Caco-2 (cell line): ENCODE measurements around the gene SEMA4D. TPM values are rescaled to one million over a fixed set of nuclear protein-coding genes. Genes with fewer than 3 reads are reported as not detected.
"Not testable (repeated sequence)": the region's sequence is repeated elsewhere in the genome, so short reads cannot be mapped to it uniquely, and the experiment has no call there.

Source experiments
- BruUV-seq: library from RNA; stranded (reverse); fragments of 400-500 nt; replicated peaks from 2 replicates; lab custom pipeline; 2021; lab: Mats Ljungman, UMichigan
- CTCF ChIA-PET: fragments of 300-600 bp; sonication (Branson Sonifier 250); formaldehyde crosslinking; loops from one replicate; lab custom pipeline; 2022; ENCODE audit warnings: antibody characterized with exemption; lab: Charles Lee
- POLR2A ChIA-PET: fragments of 300-600 bp; sonication (Branson Sonifier 250); formaldehyde crosslinking; loops from one replicate; lab custom pipeline; 2022; ENCODE audit warnings: antibody characterized with exemption; lab: Charles Lee
- DNase-seq, 2 experiments: peaks; one replicate each; pipeline versions ENCODE4 v3.0.0 to v3.0.0-alpha.2; 2020 to 2022
- H3K27me3 ChIP-seq: replicated peaks from 2 replicates; pipeline ENCODE4 v1.6.0; 2011; ENCODE audit warnings: low read length; ENCODE audit not compliant: control insufficient read depth, insufficient read depth
- H3K36me3 ChIP-seq: 2 replicates; pipeline ENCODE4 v1.5.1; 2011; ENCODE audit warnings: low read length; ENCODE audit not compliant: control insufficient read depth, insufficient read depth
- H3K4me1 ChIP-seq: fragments of 250-450 bp; sonication (Bioruptor Pico); 2 replicates; pipeline ENCODE4 v1.5.1; 2020; ENCODE audit warnings: mild to moderate bottlenecking
- H3K4me3 ChIP-seq: 2 replicates; pipeline ENCODE4 v1.5.1; 2011; ENCODE audit warnings: low read depth, mild to moderate bottlenecking, control low read depth, low read length
- H3K9me3 ChIP-seq: fragments of 250-450 bp; sonication (Bioruptor Pico); 2 replicates; pipeline ENCODE4 v1.5.1; 2020; ENCODE audit warnings: mild to moderate bottlenecking, moderate library complexity
- H3K27ac Mint-ChIP-seq: one replicate; pipeline ENCODE4 v1.8.0; 2022; ENCODE audit warnings: mixed read lengths; ENCODE audit not compliant: unreplicated experiment
- H3K27me3 Mint-ChIP-seq: one replicate; pipeline ENCODE4 v1.8.0; 2022; ENCODE audit warnings: mixed read lengths; ENCODE audit not compliant: insufficient read depth, unreplicated experiment
- H3K36me3 Mint-ChIP-seq: one replicate; pipeline ENCODE4 v1.8.0; 2022; ENCODE audit warnings: mild to moderate bottlenecking, mixed read lengths; ENCODE audit not compliant: insufficient read depth, unreplicated experiment
- H3K4me1 Mint-ChIP-seq: one replicate; pipeline ENCODE4 v1.8.0; 2022; ENCODE audit warnings: low read depth, mixed read lengths; ENCODE audit not compliant: unreplicated experiment
- H3K4me3 Mint-ChIP-seq: one replicate; pipeline ENCODE4 v1.8.0; 2022; ENCODE audit warnings: mild to moderate bottlenecking, moderate library complexity, mixed read lengths; ENCODE audit not compliant: unreplicated experiment
- H3K9me3 Mint-ChIP-seq: one replicate; pipeline ENCODE4 v1.8.0; 2022; ENCODE audit warnings: mixed read lengths; ENCODE audit not compliant: unreplicated experiment
- intact Hi-C: fragments of 100-400 bp; cut with micrococcal nuclease; formaldehyde crosslinking; loops from one replicate; pipeline ENCODE4 v1.10.0; 2022; ENCODE audit not compliant: unreplicated experiment
- total RNA-seq: library from RNA; stranded (reverse); gene quantifications from 2 replicates; pipeline ENCODE4 v1.2.3, GENCODE V29; 2022
- TF ChIP-seq, protein P1 (sequence below), 2 experiments: fragments of 200-600 bp in 1 of 2; IDR thresholded peaks; 1 replicate in 1 of 2; 2 replicates in 1 of 2; pipeline versions ENCODE4 v1.5.1 to v1.8.0; 2011 to 2022; ENCODE audit warnings: antibody characterized with exemption in 1 of 2, control low read depth in 1 of 2, inconsistent platforms in 1 of 2, low read depth in 1 of 2, low read length in 1 of 2, mild to moderate bottlenecking in 1 of 2, moderate library complexity in 1 of 2; ENCODE audit not compliant: insufficient read depth in 1 of 2, severe bottlenecking in 1 of 2, unreplicated experiment in 1 of 2

SEMA4D gene
- total RNA-seq, 1 experiment from 2014 or later: 17.1 TPM

DNA sequence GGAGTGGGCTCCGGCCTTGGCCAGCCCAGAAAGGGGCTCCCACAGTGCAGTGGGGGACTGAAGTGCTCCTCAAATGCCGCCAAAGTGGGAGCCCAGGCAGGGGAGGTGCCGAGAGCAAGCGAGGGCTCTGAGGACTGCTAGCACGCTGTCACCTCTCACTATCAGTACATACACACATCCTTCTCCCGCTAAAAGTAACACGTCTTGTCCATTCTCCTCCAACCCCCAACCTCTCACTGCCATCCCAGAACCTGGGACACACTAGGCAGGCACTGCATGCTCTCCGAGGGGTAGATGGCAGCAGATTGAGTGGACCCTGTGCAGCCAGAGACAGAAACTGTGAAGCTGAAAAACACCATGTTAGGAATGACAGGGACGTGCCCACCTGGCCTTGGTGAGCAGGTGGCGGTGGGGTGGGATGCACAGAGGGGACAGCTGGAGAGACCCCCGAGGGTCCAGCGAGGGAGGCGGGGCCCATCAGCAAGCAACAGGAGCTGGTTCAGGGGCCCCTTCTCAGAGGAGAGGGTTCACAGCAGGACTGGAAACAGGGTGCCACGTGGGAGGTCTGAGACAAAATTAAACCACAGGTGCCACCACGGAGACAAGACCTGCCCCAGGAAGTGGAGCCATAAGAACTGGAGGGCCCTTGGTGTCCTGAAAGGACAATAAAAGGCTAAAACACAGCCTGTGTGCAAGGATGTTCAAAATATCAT is 16.9 kb downstream of the SEMA4D start:
- no TSS peak for BruUV-seq
- Histone ChIP-seq H3K4me3 (no peak overlapping the region), H3K9me3 (no peaks in the 10 kb centered on the region), H3K36me3 (no peaks in the 10 kb centered on the region; the same call in 1 of the 2 replicates), H3K4me1 (no peaks in the 10 kb centered on the region), H3K27me3 (no peaks in the 10 kb centered on the region)
- ChIA-PET CTCF (no interaction called here), POLR2A (no interaction called here)
- H3K4me3 Mint-ChIP-seq: no peak overlapping the region
- intact Hi-C loops: no loop called here
- H3K27me3 Mint-ChIP-seq: no peaks in the 10 kb centered on the region
- no peaks in the 10 kb centered on the region for H3K4me1 Mint-ChIP-seq
- H3K9me3 Mint-ChIP-seq: no peaks in the 10 kb centered on the region
- H3K36me3 Mint-ChIP-seq: no peaks in the 10 kb centered on the region
- no peak for DNase-seq
- TF ChIP-seq, protein P1, sequence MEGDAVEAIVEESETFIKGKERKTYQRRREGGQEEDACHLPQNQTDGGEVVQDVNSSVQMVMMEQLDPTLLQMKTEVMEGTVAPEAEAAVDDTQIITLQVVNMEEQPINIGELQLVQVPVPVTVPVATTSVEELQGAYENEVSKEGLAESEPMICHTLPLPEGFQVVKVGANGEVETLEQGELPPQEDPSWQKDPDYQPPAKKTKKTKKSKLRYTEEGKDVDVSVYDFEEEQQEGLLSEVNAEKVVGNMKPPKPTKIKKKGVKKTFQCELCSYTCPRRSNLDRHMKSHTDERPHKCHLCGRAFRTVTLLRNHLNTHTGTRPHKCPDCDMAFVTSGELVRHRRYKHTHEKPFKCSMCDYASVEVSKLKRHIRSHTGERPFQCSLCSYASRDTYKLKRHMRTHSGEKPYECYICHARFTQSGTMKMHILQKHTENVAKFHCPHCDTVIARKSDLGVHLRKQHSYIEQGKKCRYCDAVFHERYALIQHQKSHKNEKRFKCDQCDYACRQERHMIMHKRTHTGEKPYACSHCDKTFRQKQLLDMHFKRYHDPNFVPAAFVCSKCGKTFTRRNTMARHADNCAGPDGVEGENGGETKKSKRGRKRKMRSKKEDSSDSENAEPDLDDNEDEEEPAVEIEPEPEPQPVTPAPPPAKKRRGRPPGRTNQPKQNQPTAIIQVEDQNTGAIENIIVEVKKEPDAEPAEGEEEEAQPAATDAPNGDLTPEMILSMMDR (IDR thresholded peaks at IDR 0.05; ENCODE audit: insufficient read depth in 1 of 2, low read depth in 1 of 2, low read length in 1 of 2, severe bottlenecking in 1 of 2, unreplicated experiment in 1 of 2): no peak
- no peak overlapping the region for H3K27ac Mint-ChIP-seq

DNA sequence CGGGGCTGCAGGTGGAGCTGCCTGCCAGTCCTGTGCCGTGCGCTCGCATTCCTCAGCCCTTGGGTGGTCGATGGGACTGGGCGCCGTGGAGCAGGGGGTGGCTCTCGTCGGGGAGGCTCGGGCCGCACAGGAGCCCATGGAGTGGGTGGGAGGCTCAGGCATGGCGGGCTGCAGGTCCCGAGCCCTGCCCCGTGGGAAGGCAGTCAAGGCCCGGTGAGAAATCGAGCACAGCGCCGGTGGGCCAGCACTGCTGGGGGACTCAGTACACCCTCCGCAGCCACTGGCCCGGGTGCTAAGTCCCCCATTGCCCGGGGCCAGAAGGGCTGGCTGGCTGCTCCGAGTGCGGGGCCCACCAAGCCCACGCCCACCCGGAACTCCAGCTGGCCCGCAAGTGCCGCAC is 17.5 kb downstream of the SEMA4D start:
- not testable (repeated sequence) for BruUV-seq

DNA sequence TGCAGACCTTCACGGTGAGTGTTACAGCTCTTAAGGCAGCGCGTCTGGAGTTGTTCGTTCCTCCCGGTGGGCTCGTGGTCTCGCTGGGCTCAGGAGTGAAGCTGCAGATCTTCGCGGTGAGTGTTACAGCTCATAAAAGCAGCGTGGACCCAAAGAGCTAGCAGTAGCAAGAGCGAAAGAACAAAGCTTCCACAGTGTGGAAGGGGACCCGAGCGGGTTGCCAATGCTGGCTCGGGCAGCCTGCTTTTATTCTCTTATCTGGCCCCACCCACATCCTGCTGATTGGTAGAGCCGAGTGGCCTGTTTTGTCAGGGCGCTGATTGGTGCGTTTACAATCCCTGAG is 18.3 kb downstream of the SEMA4D start:
- H3K27ac Mint-ChIP-seq, POLR2A ChIA-PET, DNase-seq, H3K9me3 Mint-ChIP-seq, BruUV-seq, CTCF ChIA-PET, H3K36me3 ChIP-seq, H3K4me1 ChIP-seq, H3K27me3 ChIP-seq, H3K4me3 Mint-ChIP-seq, intact Hi-C loops, H3K36me3 Mint-ChIP-seq, H3K9me3 ChIP-seq, H3K4me1 Mint-ChIP-seq, H3K27me3 Mint-ChIP-seq, H3K4me3 ChIP-seq: not testable (repeated sequence)

More for the DNA sequence above, 17.5 kb downstream of the SEMA4D start:
- H3K4me1 Mint-ChIP-seq, H3K9me3 Mint-ChIP-seq, H3K27me3 ChIP-seq, H3K4me3 ChIP-seq, H3K36me3 ChIP-seq, H3K4me1 ChIP-seq, H3K36me3 Mint-ChIP-seq, DNase-seq, H3K27ac Mint-ChIP-seq, H3K9me3 ChIP-seq, H3K27me3 Mint-ChIP-seq, POLR2A ChIA-PET, H3K4me3 Mint-ChIP-seq, intact Hi-C loops, CTCF ChIA-PET: not testable (repeated sequence)

DNA sequence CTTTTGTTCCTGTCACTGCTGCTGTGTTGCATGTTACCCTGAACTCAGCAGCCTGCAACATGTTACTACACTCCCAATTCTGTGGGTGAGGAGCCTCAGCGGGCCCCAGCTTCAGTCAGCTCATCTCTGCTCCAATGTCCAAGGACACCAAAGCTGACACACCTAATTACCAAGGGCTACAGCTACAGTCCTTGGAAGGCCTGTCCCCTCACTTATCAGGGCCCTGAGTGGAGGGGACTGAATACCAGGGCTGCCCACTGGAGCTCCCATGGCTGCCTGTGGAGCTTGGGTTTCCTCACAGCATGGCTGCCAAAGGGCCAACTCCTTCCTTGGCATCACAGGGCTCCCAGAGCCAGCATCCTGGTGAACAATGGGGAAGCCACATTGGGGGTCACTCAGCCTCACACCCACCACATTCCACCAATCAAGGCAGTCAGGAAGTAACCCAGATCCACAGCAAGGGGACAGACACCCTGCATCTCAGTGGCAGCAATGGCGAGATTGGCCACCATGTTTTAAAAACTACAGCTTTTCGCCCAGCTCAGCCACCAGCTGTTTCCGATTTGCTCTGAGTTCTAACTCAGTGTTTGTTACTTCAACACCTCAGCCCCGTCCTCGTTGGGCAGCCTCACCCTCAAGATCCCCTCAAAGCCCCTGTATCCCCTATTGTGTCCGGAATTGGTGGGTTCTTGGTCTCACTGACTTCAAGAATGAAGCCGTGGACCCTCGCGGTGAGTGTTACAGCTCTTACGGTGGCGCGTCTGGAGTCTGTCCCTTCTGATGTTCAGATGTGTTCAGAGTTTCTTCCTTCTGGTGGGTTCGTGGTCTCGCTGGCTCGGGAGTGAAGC is 18.9 kb downstream of the SEMA4D start:
- Histone ChIP-seq H3K36me3 (no peaks in the 10 kb centered on the region; the same call in 1 of the 2 replicates), H3K9me3 (no peaks in the 10 kb centered on the region), H3K4me1 (no peaks in the 10 kb centered on the region), H3K4me3 (no peak overlapping the region), H3K27me3 (no peaks in the 10 kb centered on the region)
- H3K4me1 Mint-ChIP-seq: no peaks in the 10 kb centered on the region
- DNase-seq: no peak
- ChIA-PET POLR2A (no interaction called here), CTCF (no interaction called here)
- no peaks in the 10 kb centered on the region for H3K9me3 Mint-ChIP-seq
- intact Hi-C loops: no loop called here
- no peaks in the 10 kb centered on the region for H3K27me3 Mint-ChIP-seq
- no peaks in the 10 kb centered on the region for H3K36me3 Mint-ChIP-seq
- H3K4me3 Mint-ChIP-seq: no peak overlapping the region
- BruUV-seq: no TSS peak
- no peak overlapping the region for H3K27ac Mint-ChIP-seq
- TF ChIP-seq, protein P1 (IDR thresholded peaks at IDR 0.05; ENCODE audit: insufficient read depth in 1 of 2, low read depth in 1 of 2, low read length in 1 of 2, severe bottlenecking in 1 of 2, unreplicated experiment in 1 of 2): no peak
